Nucleus accumbens (tissue), 56 donors: ENCODE data around the gene SLC2A1.
A peak's percentile ranks its signal among the peaks of the same experiment; 100 is the strongest.

Experiments
- DNase-seq, 56 donors: peaks; one replicate each; lab custom pipeline; 2025; lab: John Stamatoyannopoulos, UW

Gene SLC2A1

GRCh38 chr1:42961312-42962091, 2.8 kb upstream of the SLC2A1 start:
- DNase-seq: peak in 50 of 56 donors; percentile 10 to 79 (median 54)

- DNase-seq: no peak
Observed at GRCh38 chr1:42960566-42961311, 2.1 kb upstream of the SLC2A1 start.

- DNase-seq: no peak
Observed at GRCh38 chr1:42960122-42960390, 1.4 kb upstream of the SLC2A1 start.

- peak in 42 of 56 donors; percentile 21 to 79 (median 60) for DNase-seq
Observed at GRCh38 chr1:42957880-42958487, 684 bp downstream of the SLC2A1 start.

- no peak for DNase-seq
Observed at GRCh38 chr1:42957229-42957879, 1.3 kb downstream of the SLC2A1 start.

- no peak for DNase-seq
Observed at GRCh38 chr1:42956739-42957138, 1.9 kb downstream of the SLC2A1 start.

GRCh38 chr1:42955311-42956063, 3.2 kb downstream of the SLC2A1 start:
- DNase-seq: no peak

- peak in 47 of 56 donors; percentile 25 to 85 (median 59) for DNase-seq
Observed at GRCh38 chr1:42953182-42954180, 5.2 kb downstream of the SLC2A1 start.

- peak in 1 of 56 donors; percentile 47 for DNase-seq
Observed at GRCh38 chr1:42952303-42953001, 6.2 kb downstream of the SLC2A1 start.

GRCh38 chr1:42951588-42951987, 7.1 kb downstream of the SLC2A1 start:
- no peak for DNase-seq

- no peak for DNase-seq
Observed at GRCh38 chr1:42950116-42950481, 8.6 kb downstream of the SLC2A1 start.

GRCh38 chr1:42949312-42950115, 9.2 kb downstream of the SLC2A1 start:
- peak in 1 of 56 donors; percentile 24 for DNase-seq

GRCh38 chr1:42947965-42948732, 10.5 kb downstream of the SLC2A1 start:
- no peak for DNase-seq

- peak in 1 of 56 donors; percentile 26 for DNase-seq
Observed at GRCh38 chr1:42947117-42947516, 11.6 kb downstream of the SLC2A1 start.

- DNase-seq: no peak
Observed at GRCh38 chr1:42946120-42946898, 12.4 kb downstream of the SLC2A1 start.

GRCh38 chr1:42945164-42945563, 13.5 kb downstream of the SLC2A1 start:
- DNase-seq: no peak
